HG03025 (cell line): ENCODE results near the gene PRDM11.

ENCODE experiments used
- ATAC-seq: cut with Tn5 transposase; IDR thresholded peaks from one replicate; pipeline ENCODE4 v1.9.1; 2021; ENCODE audit warnings: mild to moderate bottlenecking, moderate library complexity; ENCODE audit not compliant: unreplicated experiment, low FRiP score

The PRDM11 gene

GRCh38 chr11:45205978-45206377 lies 59.5 kb downstream of the PRDM11 start:
- ATAC-seq, result no peak

GRCh38 chr11:45208135-45208534 lies 61.7 kb downstream of the PRDM11 start:
- ATAC-seq, result no peak

- ATAC-seq, result no peak
Measured at GRCh38 chr11:45209000-45209879, 62.8 kb downstream of the PRDM11 start.

- no peak for ATAC-seq
Measured at GRCh38 chr11:45209891-45210699, 63.7 kb downstream of the PRDM11 start.

- ATAC-seq, result no peak
Measured at GRCh38 chr11:45210846-45211245, 64.4 kb downstream of the PRDM11 start.

- ATAC-seq, result no peak
Measured at GRCh38 chr11:45211732-45212131, 65.3 kb downstream of the PRDM11 start.

GRCh38 chr11:45212566-45213315 lies 66.3 kb downstream of the PRDM11 start:
- ATAC-seq, result no peak

GRCh38 chr11:45213316-45213665 lies 66.9 kb downstream of the PRDM11 start:
- ATAC-seq, result no peak

- no peak for ATAC-seq
Measured at GRCh38 chr11:45213717-45214116, 67.3 kb downstream of the PRDM11 start.

GRCh38 chr11:45215098-45215865 lies 68.8 kb downstream of the PRDM11 start:
- no peak for ATAC-seq

GRCh38 chr11:45216031-45216430 lies 69.6 kb downstream of the PRDM11 start:
- no peak for ATAC-seq

GRCh38 chr11:45216901-45217300 lies 70.5 kb downstream of the PRDM11 start:
- no peak for ATAC-seq

- ATAC-seq, result no peak
Measured at GRCh38 chr11:45217991-45218390, 71.6 kb downstream of the PRDM11 start.

GRCh38 chr11:45218705-45219104 lies 72.3 kb downstream of the PRDM11 start:
- ATAC-seq, result no peak

- no peak for ATAC-seq
Measured at GRCh38 chr11:45219411-45219810, 73.0 kb downstream of the PRDM11 start.

GRCh38 chr11:45223496-45223895 lies 77.1 kb downstream of the PRDM11 start:
- ATAC-seq, result no peak

GRCh38 chr11:45224766-45225165 lies 78.3 kb downstream of the PRDM11 start:
- ATAC-seq, result no peak

GRCh38 chr11:45225277-45225676 lies 78.8 kb downstream of the PRDM11 start:
- no peak for ATAC-seq

GRCh38 chr11:45225961-45226871 lies 79.8 kb downstream of the PRDM11 start:
- ATAC-seq, result no peak
